ENCODE data around the gene GLT1D1.

DNA sequence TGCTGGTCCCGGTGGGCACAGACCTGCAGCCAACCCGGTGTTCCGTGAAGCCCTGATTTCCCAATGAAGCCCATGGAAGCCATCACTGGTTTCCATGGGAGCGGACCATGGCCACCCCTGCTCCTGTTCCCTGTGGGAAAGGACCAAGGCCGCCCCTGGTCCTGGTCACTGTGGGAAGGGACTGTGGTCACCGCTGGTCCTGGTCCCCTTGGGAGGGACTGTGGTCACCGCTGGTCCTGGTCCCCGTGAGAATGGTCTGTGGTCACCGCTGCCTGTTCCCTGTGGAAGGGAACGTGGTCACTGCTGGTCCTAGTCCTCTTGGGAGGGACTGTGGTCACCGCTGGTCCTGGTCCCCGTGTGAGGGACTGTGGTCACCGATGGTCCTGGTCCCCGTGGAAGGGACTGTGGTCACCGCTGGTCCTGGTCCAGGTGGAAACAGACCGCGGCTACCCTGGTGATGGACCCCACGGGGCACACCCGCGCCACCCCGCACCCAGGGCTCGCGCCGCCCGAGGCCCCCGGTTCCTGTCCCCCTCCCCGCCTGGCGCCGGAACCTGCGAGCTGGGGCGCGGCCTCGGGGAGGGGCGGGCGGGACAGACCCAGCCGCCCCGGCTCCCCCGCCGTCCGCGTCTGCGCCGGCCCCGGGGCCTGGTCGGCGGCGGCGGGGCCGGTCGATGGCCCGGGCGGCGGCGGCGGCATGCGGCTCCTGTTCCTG is at the start of gene GLT1D1:
- TF ChIP-seq POLR2A (IDR thresholded peaks at IDR 0.05; ENCODE audit: low read depth, low read length): no peak
- no peak for TF ChIP-seq POLR2AphosphoS5 (IDR thresholded peaks at IDR 0.05; ENCODE audit: low read depth, low read length)
- no peak for TF ChIP-seq TAF1 (IDR thresholded peaks at IDR 0.05; ENCODE audit: low read depth, low read length)
- TF ChIP-seq PAX5 (IDR thresholded peaks at IDR 0.05; ENCODE audit: insufficient read depth, low read length, severe bottlenecking): no peak

All from GM12891 (cell line).